Inflammatory macrophage (primary cell): ENCODE measurements around the gene PDE4B.
"Not testable (repeated sequence)": the region's sequence is repeated elsewhere in the genome, so short reads cannot be mapped to it uniquely, and the experiment has no call there.

ENCODE experiments used
- DNase-seq, 2 donors: peaks; one replicate each; pipeline ENCODE4 v3.0.0-alpha.2; 2020 to 2022

Gene PDE4B

DNA sequence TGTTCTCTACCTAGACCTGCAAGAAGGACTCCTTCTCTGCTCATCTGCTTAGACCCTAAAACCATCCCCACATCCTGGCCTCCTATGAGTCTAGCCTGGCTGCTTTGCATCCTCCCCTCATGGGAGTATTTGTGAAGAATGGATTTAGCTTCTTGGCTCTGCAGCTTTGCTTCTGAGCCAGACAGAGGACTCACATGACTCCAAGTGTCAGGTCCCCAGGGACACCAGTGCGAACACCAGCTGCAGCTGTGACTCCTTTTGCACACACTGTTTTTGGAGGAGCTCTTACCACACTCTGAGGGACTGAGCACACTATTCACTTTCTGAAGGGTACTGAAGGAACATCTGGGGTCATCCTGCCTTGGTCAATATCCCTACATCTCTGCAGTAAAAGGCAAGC is 609.5 kb downstream of the PDE4B start:
- no peak for DNase-seq

DNA sequence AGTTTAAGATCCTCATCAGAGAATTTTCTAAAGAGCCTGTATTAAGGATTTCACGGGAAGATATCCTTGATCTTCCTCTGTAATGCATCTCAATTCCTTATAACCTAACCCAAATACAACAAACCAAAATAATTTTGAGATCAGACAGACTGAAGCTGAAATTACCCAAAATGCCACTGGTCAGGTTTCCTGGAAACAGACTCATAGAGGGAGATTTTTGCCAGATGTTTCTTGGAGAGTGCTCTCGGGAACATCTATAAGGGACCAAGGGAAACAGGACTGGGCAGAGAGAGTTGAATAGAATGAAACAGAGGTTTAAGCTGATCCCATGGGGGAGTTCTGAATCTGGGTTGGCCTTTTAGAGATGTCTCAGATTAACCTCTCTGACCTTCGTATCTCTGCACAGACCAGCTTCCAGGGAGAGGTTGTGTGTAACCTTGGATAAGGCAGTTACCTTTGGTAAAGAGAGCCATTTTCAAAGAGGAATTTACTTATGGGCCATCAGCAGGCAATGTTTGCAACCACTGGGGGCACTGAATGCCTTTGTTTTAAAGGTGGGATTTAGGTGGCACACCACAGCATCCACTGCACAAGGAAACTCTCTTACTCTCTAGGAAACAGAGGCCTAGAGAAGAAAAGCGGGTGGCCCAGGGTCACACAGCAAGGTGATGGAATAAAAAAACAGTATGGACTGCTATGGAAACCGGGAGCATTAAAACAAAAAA is 610.5 kb downstream of the PDE4B start:
- no peak for DNase-seq

DNA sequence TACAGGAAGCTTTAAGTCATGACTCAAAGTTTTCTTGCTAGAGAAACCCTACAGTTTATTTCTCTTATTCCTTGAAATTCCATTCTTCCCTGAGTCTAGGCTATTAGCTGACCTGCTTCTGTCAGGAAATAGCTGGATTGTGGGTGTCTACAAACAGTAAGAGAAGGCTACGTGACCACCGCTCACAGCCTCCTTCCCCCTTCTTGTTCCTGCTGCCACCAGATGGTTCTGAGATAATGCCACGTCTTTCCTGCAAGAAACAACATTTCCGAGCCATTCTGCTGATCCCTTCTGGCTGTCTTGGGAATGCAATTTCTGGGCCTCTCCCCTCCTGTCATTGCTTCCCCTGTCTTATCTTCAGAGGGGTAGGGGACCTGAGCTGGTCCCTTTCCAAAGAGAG is 612.4 kb downstream of the PDE4B start:
- peak in 1 of 2 donors; percentile 20 for DNase-seq

DNA sequence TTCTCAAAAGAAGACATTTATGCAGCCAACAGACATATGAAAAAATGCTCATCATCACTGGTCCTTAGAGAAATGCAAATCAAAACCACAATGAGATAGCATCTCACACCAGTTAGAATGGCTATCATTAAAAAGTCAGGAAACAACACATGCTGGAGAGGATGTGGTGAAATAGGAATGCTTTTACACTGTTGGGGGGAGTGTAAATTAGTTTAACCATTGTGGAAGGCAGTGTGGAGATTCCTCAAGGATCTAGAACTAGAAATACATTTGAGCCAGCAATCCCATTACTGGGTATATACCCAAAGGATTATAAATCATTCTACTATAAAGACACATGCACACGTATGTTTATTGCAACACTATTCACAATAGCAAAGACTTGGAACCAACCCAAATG is 618.8 kb downstream of the PDE4B start:
- not testable (repeated sequence) for DNase-seq

DNA sequence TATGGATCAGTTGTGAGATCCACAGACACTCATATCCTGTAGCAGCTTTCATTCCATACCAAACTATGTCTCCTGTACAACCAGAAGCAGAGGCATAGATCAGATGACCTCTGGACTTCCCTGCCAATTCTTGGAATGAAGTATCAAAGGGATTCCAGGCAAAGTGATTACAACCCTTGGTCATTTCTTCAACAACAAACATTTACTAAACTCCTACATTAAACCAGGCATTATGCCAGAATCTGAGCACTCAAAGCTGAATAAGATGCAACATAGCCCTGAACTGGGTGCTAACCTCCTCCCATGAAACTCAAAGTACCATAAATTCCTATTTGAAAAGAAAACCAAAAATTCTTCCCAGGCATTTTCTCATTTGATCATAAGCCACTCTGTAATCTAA is 620.0 kb downstream of the PDE4B start:
- DNase-seq = peak in 1 of 2 donors; percentile 29

DNA sequence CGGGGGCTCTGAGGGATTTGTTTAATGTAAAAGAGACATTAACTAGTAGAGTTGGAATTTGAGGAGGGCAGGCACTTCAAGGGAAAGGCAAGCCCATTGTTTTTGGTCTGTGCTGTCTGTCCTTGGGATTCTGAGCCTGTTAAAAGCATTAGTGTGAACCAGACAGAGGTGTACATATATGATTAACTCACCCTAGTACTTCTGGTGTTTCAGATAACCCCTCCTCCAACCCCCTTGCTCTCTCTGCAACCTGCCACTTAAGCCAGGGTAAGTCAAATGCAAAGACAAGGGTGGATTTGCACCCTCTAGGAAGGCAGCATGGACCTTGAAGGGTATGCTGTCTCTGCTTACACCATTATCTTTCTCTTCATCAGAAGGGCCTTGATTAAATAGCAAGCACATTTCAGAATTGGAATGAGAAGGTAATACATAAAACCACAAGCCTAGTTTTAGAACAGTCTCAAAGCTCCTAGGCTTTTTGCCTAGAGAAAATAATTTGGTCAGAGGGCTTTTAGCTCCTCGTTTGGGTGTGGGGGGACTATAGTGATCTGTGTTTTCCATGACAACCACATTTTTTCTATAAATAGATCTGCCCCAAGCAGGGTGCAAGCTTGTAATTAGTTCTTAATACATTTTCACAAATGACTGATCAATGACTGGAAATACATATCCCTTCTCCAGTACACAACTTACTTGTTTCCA is 620.6 kb downstream of the PDE4B start:
- no peak for DNase-seq

DNA sequence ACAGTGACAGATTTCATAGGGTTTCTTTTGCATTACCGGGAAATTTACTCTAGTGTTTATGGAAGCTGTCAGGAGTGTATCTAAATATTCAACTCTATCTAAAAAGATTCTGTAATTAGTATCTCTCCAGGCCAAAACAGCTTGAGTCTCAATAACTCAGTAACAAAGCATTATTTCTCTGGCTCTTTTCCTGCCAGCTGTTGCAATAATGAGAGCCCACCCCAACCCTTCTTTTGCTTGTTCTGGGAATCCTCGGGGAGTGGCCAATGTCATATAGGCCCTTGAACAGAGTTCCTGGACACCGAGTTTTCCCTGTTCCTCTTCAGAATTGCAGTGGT is 621.1 kb downstream of the PDE4B start:
- no peak for DNase-seq

DNA sequence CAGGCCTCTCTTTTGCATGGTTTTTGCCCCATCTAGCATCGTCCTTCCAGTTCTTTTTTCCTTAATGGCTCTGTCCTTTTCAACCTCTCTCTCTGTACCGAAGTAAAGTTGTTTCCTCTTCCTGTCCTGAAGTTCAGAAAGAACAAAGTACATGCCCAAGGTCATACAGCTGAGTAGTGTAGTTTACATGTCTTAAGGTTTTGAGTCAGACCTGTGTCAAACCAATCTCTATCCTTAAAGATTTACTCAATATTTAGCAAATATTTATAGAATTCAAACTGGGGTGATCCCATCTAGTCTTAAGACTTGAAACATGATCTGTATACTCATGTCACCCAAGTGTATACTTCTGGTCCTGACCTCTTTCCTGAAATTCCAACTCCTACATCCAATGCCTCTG is 622.6 kb downstream of the PDE4B start:
- no peak for DNase-seq

DNA sequence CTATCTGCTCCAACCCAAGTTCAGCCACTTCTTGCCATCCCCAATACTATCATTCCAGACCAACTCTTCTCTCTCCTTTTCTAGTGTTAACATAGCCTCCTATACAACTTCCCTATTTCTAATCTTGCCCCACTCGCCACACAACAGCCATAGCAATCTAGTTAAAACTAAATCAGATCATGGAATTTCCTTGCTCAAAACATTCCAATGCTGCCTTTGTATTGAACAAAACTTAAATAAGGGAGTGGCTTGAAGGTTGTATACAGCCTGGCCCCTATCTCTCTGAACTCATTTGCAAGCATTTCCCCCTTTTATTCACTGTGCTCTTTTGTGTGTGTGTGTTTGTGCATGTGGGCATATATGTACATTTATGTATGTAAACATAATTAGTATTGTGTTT is 623.2 kb downstream of the PDE4B start:
- DNase-seq = peak; percentile 34 to 53

DNA sequence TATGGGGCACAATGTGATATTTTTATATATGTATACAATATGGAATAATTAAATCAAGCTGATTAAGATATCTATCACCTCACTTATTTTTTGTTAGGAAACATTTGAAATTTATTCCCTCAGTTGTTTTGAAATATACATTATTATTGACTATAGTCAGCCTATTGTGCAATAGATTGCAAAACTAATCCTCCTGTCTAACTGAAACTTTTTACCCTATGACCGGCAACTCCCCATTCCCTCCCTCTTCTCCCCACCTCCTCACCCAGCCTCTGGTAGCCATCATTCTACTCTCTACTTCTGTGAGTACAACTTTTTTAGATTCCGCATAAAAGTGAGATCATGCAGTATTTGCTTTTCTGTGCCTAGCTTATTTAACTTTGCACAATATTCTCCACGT is 623.6 kb downstream of the PDE4B start:
- DNase-seq = peak; percentile 55 to 85

DNA sequence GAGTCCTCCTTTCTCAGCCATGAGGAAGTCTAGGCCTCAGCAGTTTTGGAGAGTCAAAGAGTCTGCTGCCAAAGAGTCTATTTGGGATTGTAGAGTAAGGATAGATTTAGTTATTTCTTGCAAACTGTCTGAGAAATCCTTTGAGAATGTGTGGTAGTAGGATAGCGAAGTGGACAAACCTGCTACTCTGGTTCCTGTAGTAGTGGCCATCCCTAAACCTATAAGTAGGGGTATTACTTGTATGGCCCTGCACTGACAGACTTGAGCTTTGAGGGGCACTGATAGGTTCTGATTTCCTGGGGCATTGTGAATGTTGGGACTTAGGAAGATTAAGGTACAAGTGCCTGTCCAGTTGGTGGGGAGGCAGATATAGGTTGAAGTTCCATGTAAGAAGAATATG is 625.3 kb downstream of the PDE4B start:
- no peak for DNase-seq

DNA sequence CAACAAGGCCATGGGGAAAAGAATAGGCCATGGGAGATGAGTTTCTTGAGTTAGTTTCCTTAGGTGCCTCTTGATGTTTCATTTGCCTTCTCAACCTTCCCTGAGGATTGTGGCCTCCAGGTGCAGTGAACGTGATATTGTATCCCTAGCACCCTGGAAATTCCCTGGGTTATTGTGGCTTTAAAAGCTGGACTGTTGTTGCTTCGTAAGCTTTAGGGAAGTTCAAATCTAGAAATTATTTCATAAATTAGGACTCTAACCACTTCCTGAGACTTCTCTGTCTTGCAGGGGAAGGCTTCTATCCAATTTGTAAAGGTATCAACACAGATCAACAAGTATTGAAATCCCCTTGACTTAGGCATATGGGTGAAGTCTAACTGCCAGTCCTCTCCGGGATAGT is 627.5 kb downstream of the PDE4B start:
- peak; percentile 15 to 44 for DNase-seq

DNA sequence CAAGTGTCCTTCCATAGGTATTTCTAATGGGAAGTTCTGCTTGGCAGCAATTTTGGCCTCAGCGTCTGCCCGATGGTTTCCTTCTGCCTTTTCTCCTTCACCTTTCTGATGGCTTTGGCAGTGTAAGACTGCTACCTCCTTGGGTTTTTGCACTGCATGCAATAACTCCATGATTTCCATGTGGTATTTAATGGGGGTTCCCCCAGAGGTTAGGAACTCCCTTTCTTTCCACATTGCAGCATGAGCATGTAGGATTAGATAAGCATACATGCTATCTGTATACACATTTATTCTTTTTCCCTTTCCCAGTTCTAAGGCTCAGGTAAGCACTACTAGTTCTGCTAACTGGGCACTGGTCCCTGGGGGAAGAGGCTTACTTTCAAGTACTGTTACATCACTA is 628.2 kb downstream of the PDE4B start:
- DNase-seq = not testable (repeated sequence)

DNA sequence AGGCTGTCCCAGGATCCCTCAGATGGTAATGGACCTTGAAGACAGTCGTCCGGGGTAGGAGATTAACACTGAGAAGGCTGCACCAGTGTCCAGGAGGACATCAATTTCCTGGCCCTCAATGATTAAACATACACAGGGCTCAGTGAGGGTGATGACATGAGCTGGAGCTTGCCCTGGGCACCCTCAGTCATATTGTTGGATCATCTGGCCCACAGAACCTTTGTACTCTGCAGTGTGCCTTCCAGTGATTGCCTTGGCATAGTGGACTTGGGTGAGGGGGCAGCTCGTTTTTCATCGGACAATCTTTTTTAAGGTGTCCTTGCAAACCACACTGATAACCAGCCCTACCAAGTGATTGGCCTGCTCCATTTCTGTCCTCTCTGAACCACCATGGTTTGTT is 630.1 kb downstream of the PDE4B start:
- no peak for DNase-seq
